GM06990 (cell line): ENCODE results near the gene SEMA3A.

ENCODE experiments used
- DNase-seq: peaks from one replicate; pipeline ENCODE4 v3.0.0-alpha.2; 2011; ENCODE audit not compliant: insufficient read length; ENCODE audit errors: extremely low read depth
- H3K27me3 ChIP-seq: replicated peaks from 2 replicates; pipeline ENCODE4 v1.6.0; 2011; ENCODE audit warnings: low read length; ENCODE audit not compliant: control insufficient read depth, insufficient read depth
- H3K36me3 ChIP-seq: 2 replicates; pipeline ENCODE4 v1.5.1; 2011; ENCODE audit warnings: low read length; ENCODE audit not compliant: control insufficient read depth, insufficient read depth
- H3K4me3 ChIP-seq: replicated peaks from 2 replicates; pipeline ENCODE4 v1.5.1; 2011; ENCODE audit warnings: low read depth, mild to moderate bottlenecking, control low read depth, low read length
- TF ChIP-seq, protein P1 (sequence below): IDR thresholded peaks from 2 replicates; pipeline ENCODE4 v1.5.1; 2011; ENCODE audit warnings: low read length, control low read depth, mild to moderate bottlenecking, inconsistent platforms; ENCODE audit not compliant: insufficient read depth, poor library complexity, severe bottlenecking

The SEMA3A gene

GRCh38 chr7:84112771-84113170 lies 81.8 kb downstream of the SEMA3A start:
- no peak for DNase-seq
- no peaks in the 10 kb centered on the region for H3K27me3 ChIP-seq
- TF ChIP-seq, protein P1, sequence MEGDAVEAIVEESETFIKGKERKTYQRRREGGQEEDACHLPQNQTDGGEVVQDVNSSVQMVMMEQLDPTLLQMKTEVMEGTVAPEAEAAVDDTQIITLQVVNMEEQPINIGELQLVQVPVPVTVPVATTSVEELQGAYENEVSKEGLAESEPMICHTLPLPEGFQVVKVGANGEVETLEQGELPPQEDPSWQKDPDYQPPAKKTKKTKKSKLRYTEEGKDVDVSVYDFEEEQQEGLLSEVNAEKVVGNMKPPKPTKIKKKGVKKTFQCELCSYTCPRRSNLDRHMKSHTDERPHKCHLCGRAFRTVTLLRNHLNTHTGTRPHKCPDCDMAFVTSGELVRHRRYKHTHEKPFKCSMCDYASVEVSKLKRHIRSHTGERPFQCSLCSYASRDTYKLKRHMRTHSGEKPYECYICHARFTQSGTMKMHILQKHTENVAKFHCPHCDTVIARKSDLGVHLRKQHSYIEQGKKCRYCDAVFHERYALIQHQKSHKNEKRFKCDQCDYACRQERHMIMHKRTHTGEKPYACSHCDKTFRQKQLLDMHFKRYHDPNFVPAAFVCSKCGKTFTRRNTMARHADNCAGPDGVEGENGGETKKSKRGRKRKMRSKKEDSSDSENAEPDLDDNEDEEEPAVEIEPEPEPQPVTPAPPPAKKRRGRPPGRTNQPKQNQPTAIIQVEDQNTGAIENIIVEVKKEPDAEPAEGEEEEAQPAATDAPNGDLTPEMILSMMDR = no peak
- no peak overlapping the region for H3K4me3 ChIP-seq
- H3K36me3 ChIP-seq = no peaks in the 10 kb centered on the region

DNA sequence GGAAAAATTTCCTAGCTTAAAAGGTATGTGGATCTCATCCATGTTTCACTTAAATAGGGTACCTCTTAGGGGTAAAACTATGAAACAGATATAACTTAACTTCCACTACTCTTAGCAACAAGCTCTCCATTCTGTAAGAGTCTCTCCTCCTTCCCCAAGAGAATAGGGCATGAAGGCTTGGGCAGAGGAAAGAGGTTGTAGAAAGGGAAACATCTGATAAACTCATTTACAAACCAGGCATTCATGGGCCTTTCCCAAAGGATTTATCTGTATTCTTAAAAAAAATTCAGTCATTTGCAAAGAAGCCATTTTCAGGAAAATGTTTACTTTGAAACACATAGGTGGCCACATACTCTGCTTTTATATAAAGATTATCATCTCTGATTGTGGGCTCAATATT lies 82.7 kb downstream of the SEMA3A start:
- no peaks in the 10 kb centered on the region for H3K27me3 ChIP-seq
- no peak overlapping the region for H3K4me3 ChIP-seq
- no peak for DNase-seq
- H3K36me3 ChIP-seq = no peaks in the 10 kb centered on the region
- TF ChIP-seq, protein P1 = no peak

GRCh38 chr7:84110400-84110799 lies 84.2 kb downstream of the SEMA3A start:
- Histone ChIP-seq H3K36me3 (no peaks in the 10 kb centered on the region), H3K4me3 (no peak overlapping the region), H3K27me3 (no peaks in the 10 kb centered on the region)
- TF ChIP-seq, protein P1 = no peak
- no peak for DNase-seq

GRCh38 chr7:84108787-84109186 lies 85.8 kb downstream of the SEMA3A start:
- no peak overlapping the region for H3K4me3 ChIP-seq
- H3K27me3 ChIP-seq = no peaks in the 10 kb centered on the region
- no peak for DNase-seq
- no peaks in the 10 kb centered on the region for H3K36me3 ChIP-seq
- TF ChIP-seq, protein P1 = no peak

DNA sequence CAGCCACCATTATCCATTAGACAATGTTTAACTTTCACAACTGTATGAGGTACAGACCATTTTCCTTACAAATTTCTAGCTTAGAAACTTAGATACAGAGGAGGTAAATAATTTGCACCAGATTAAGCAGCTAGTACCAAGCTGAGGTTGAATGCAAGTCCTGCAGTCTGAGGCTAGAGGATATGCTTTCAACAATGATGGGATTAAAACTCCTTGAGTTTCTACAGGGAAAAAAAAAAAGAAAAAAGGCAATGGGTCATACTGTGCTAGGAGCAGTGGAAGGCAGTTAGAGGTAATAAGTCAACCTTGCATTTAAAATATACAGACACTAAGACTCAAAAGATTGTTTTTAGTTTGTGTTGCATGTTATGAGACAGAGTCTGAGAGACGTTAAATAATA lies 86.5 kb downstream of the SEMA3A start:
- TF ChIP-seq, protein P1 = no peak
- Histone ChIP-seq H3K4me3 (no peak overlapping the region), H3K27me3 (no peaks in the 10 kb centered on the region), H3K36me3 (no peaks in the 10 kb centered on the region)
- DNase-seq = no peak

GRCh38 chr7:84107259-84107658 lies 87.3 kb downstream of the SEMA3A start:
- no peak overlapping the region for H3K4me3 ChIP-seq
- TF ChIP-seq, protein P1 = no peak
- H3K27me3 ChIP-seq = no peaks in the 10 kb centered on the region

More at GRCh38 chr7:84107259-84107658, 87.3 kb downstream of the SEMA3A start:
- H3K36me3 ChIP-seq = no peaks in the 10 kb centered on the region
- no peak for DNase-seq
